GM23338 (cell line): ENCODE results near the gene SCO2. TPM values are rescaled to one million over a fixed set of nuclear protein-coding genes. Genes with fewer than 3 reads are reported as not detected.

Experiments
- ATAC-seq: fragments of 200-7000 bp; cut with Tn5 transposase; 3 replicates; pipeline ENCODE4 v1.9.1; 2020
- DNase-seq: peaks from one replicate; pipeline ENCODE4 v3.0.0-alpha.2; 2015; ENCODE audit warnings: low spot score
- H2AFZ ChIP-seq: fragments of 200-600 bp; sonication (generic); 2 replicates; pipeline ENCODE4 v1.8.0; 2016; ENCODE audit warnings: antibody characterized with exemption, mild to moderate bottlenecking, moderate library complexity
- H3F3A ChIP-seq: fragments of 200-600 bp; sonication (generic); replicated peaks from 2 replicates; pipeline ENCODE4 v1.8.0; 2017; ENCODE audit warnings: antibody characterized with exemption, mixed run types, low read depth
- H3K27ac ChIP-seq: fragments of 200-600 bp; sonication (generic); 2 replicates; pipeline ENCODE4 v1.6.1; 2016; ENCODE audit warnings: low read depth
- H3K27me3 ChIP-seq: fragments of 200-600 bp; sonication (generic); 2 replicates; pipeline ENCODE4 v1.8.0; 2016; ENCODE audit warnings: mild to moderate bottlenecking, mixed run types, moderate library complexity; ENCODE audit not compliant: insufficient read depth
- H3K36me3 ChIP-seq: fragments of 200-600 bp; sonication (generic); 2 replicates; pipeline ENCODE4 v1.8.0; 2016; ENCODE audit warnings: mild to moderate bottlenecking; ENCODE audit not compliant: insufficient read depth
- H3K4me1 ChIP-seq: fragments of 200-600 bp; sonication (generic); 2 replicates; pipeline ENCODE4 v1.8.0; 2016; ENCODE audit warnings: mild to moderate bottlenecking, moderate library complexity; ENCODE audit not compliant: insufficient read depth
- H3K4me2 ChIP-seq: fragments of 200-600 bp; sonication (generic); 2 replicates; pipeline ENCODE4 v1.7.1; 2017; ENCODE audit warnings: mixed run types
- H3K4me3 ChIP-seq: fragments of 200-600 bp; sonication (generic); 2 replicates; pipeline ENCODE4 v1.6.1; 2016; ENCODE audit warnings: mixed run types
- H3K79me2 ChIP-seq: fragments of 200-600 bp; sonication (generic); replicated peaks from 2 replicates; pipeline ENCODE4 v1.8.0; 2017; ENCODE audit warnings: mild to moderate bottlenecking; ENCODE audit not compliant: insufficient read depth
- H3K9me2 ChIP-seq: fragments of 200-600 bp; sonication (generic); 2 replicates; pipeline ENCODE4 v1.8.0; 2017; ENCODE audit not compliant: insufficient read depth
- H4K20me1 ChIP-seq: fragments of 200-600 bp; sonication (generic); replicated peaks from 2 replicates; pipeline ENCODE4 v1.8.0; 2017; ENCODE audit warnings: mild to moderate bottlenecking; ENCODE audit not compliant: insufficient read depth
- H3K27ac Mint-ChIP-seq: 2 replicates; pipeline ENCODE4 v1.8.0; 2020; ENCODE audit warnings: inconsistent platforms, mild to moderate bottlenecking, moderate library complexity, mixed read lengths
- H3K27me3 Mint-ChIP-seq: 3 replicates; pipeline ENCODE4 v1.8.0; 2022; ENCODE audit warnings: low read depth, mild to moderate bottlenecking, moderate library complexity, mixed read lengths, inconsistent platforms; ENCODE audit not compliant: insufficient read depth, poor library complexity
- H3K36me3 Mint-ChIP-seq: 3 replicates; pipeline ENCODE4 v1.8.0; 2021; ENCODE audit warnings: low read depth, mild to moderate bottlenecking, inconsistent platforms, moderate library complexity, mixed read lengths
- H3K4me1 Mint-ChIP-seq: 3 replicates; pipeline ENCODE4 v1.8.0; 2020; ENCODE audit warnings: mild to moderate bottlenecking, inconsistent platforms, mixed read lengths
- H3K4me3 Mint-ChIP-seq: 3 replicates; pipeline ENCODE4 v1.8.0; 2021; ENCODE audit warnings: moderate library complexity, mild to moderate bottlenecking, inconsistent platforms, mixed read lengths
- H3K9me3 Mint-ChIP-seq: 3 replicates; pipeline ENCODE4 v1.8.0; 2020; ENCODE audit warnings: moderate library complexity, mild to moderate bottlenecking, inconsistent platforms, mixed read lengths
- CREB1 ChIP-seq: fragments of 250-450 bp; sonication (Bioruptor Pico); IDR thresholded peaks from 2 replicates; pipeline ENCODE4 v1.5.0; 2020; ENCODE audit warnings: low read depth, mild to moderate bottlenecking, moderate library complexity
- CTCF ChIP-seq, 2 experiments: fragments of 200-600 bp in 1 of 2; sonication (generic) in 1 of 2; conservative IDR thresholded peaks; 2 replicates each; pipeline versions ENCODE4 v1.5.1 to v1.6.1; 2016 to 2017; ENCODE audit warnings: antibody characterized with exemption in 2 of 2, low read depth in 2 of 2, mild to moderate bottlenecking in 2 of 2, moderate library complexity in 1 of 2
- ETS1 ChIP-seq: IDR thresholded peaks from 2 replicates; pipeline ENCODE4 v1.6.1; 2016; ENCODE audit warnings: antibody characterized with exemption
- EZH2 ChIP-seq: fragments of 200-600 bp; sonication (generic); IDR thresholded peaks from one replicate; pipeline ENCODE4 v1.8.0; 2017; ENCODE audit warnings: antibody characterized with exemption, mild to moderate bottlenecking, low read depth; ENCODE audit not compliant: unreplicated experiment
- EZH2phosphoT487 ChIP-seq: fragments of 200-600 bp; sonication (generic); IDR thresholded peaks from one replicate; pipeline ENCODE4 v1.8.1; 2018; ENCODE audit warnings: antibody characterized with exemption; ENCODE audit not compliant: unreplicated experiment
- JUNB ChIP-seq: IDR thresholded peaks from one replicate; pipeline ENCODE4 v1.6.1; 2016; ENCODE audit warnings: antibody characterized with exemption; ENCODE audit not compliant: unreplicated experiment
- NANOG ChIP-seq: IDR thresholded peaks from 2 replicates; pipeline ENCODE4 v1.6.1; 2016; ENCODE audit warnings: antibody characterized with exemption, borderline replicate concordance
- POLR2AphosphoS5 ChIP-seq: IDR thresholded peaks from 2 replicates; pipeline ENCODE4 v1.6.1; 2016; ENCODE audit warnings: antibody characterized with exemption, low read depth
- STAT1 ChIP-seq: IDR thresholded peaks from one replicate; pipeline ENCODE4 v1.6.1; 2016; ENCODE audit warnings: antibody characterized with exemption; ENCODE audit not compliant: unreplicated experiment
- ZNF114 ChIP-seq: fragments of 250-450 bp; sonication (Bioruptor Pico); IDR thresholded peaks from 2 replicates; pipeline ENCODE4 v1.5.0; 2020; ENCODE audit warnings: mild to moderate bottlenecking, moderate library complexity
- ZNF462 ChIP-seq: fragments of 250-450 bp; sonication (Bioruptor Pico); IDR thresholded peaks from 2 replicates; pipeline ENCODE4 v1.5.0; 2020; ENCODE audit warnings: mild to moderate bottlenecking, moderate library complexity
- polyA plus RNA-seq: library from polyadenylated mRNA; unstranded; fragments of >200 nt; fragmentation: Nextera tagmentation; extraction: Ambion mirVana; gene quantifications from 2 replicates; pipeline ENCODE4 v1.2.1, GENCODE V29; 2016
- total RNA-seq: library from RNA; depleted of rRNA; stranded (reverse); fragments of >200 nt; shearing (Covaris generic); gene quantifications from 2 replicates; pipeline ENCODE4 v1.2.3, GENCODE V29; 2014

Gene SCO2
- total and polyA plus RNA-seq, 2 experiments from 2014 or later: 2.6 to 4.9 TPM

- Histone ChIP-seq H3K79me2 (no peaks in the 10 kb centered on the region), H4K20me1 (no peaks in the 10 kb centered on the region), H3K9me2 (no peaks in the 10 kb centered on the region), H3K4me3 (no peak overlapping the region), H3K27ac (no peak overlapping the region), H3K4me1 (no peaks in the 10 kb centered on the region), H3K27me3 (no peaks in the 10 kb centered on the region), H3K36me3 (no peaks in the 10 kb centered on the region), H3F3A (no peaks in the 10 kb centered on the region), H3K4me2 (no peak overlapping the region), H2AFZ (no peak overlapping the region)
- no peak for DNase-seq
- ATAC-seq: no peak
- peaks cover 44% of the 10 kb centered on the region for H3K36me3 Mint-ChIP-seq
- H3K9me3 Mint-ChIP-seq: no peaks in the 10 kb centered on the region
- peaks cover 5% of the 10 kb centered on the region for H3K27me3 Mint-ChIP-seq
- no peak overlapping the region; the same call in 2 of the 3 replicates for H3K4me3 Mint-ChIP-seq
- H3K4me1 Mint-ChIP-seq: no peaks in the 10 kb centered on the region
- no peak overlapping the region for H3K27ac Mint-ChIP-seq
- TF ChIP-seq CREB1 (CRISPR knock-in tag) (no peak), ZNF114 (CRISPR knock-in tag) (no peak), POLR2AphosphoS5 (no peak), NANOG (no peak), EZH2 (no peak), STAT1 (no peak)
Observed at GRCh38 chr22:50570861-50571260, 45.5 kb upstream of the SCO2 start.

GRCh38 chr22:50569896-50570535, 44.6 kb upstream of the SCO2 start:
- Histone ChIP-seq H3K27ac (no peak overlapping the region), H3K4me1 (no peaks in the 10 kb centered on the region), H3K27me3 (no peaks in the 10 kb centered on the region), H3K4me3 (no peak overlapping the region), H4K20me1 (no peaks in the 10 kb centered on the region), H3F3A (no peaks in the 10 kb centered on the region), H3K9me2 (no peaks in the 10 kb centered on the region), H3K4me2 (no peak overlapping the region), H3K36me3 (no peaks in the 10 kb centered on the region), H2AFZ (no peak overlapping the region), H3K79me2 (no peaks in the 10 kb centered on the region)
- Mint-ChIP-seq H3K4me1 (no peaks in the 10 kb centered on the region), H3K4me3 (no peak overlapping the region), H3K27ac (no peak overlapping the region), H3K27me3 (peaks cover 5% of the 10 kb centered on the region), H3K9me3 (no peaks in the 10 kb centered on the region), H3K36me3 (peaks cover 42% of the 10 kb centered on the region)
- ATAC-seq (no peak), DNase-seq (no peak)
- no peak for TF ChIP-seq ETS1
- no peak for TF ChIP-seq EZH2
- no peak for TF ChIP-seq JUNB
- TF ChIP-seq CTCF (conservative IDR thresholded peaks at IDR 0.05; ENCODE audit: low read depth in 2 of 2): no peak
- no peak for TF ChIP-seq POLR2AphosphoS5
- TF ChIP-seq ZNF462 (CRISPR knock-in tag): no peak
- TF ChIP-seq ZNF114 (CRISPR knock-in tag): no peak
- TF ChIP-seq NANOG: no peak
- no peak for TF ChIP-seq EZH2phosphoT487
